ENCODE data around the gene ZNF534. TPM values are rescaled to one million over a fixed set of nuclear protein-coding genes. Genes with fewer than 3 reads are reported as not detected.
"Not testable (repeated sequence)": the region's sequence is repeated elsewhere in the genome, so short reads cannot be mapped to it uniquely, and the experiment has no call there.

Gene ZNF534
- total and polyA plus RNA-seq, 2 experiments from 2014 or later = 0.57 TPM; not detected in 1

GRCh38 chr19:52485561-52486240 lies 56.8 kb downstream of the ZNF534 start:
- not testable (repeated sequence) for H3K4me1 ChIP-seq (ENCODE audit: insufficient read depth); H3K9me3 ChIP-seq (ENCODE audit: low read depth); H3K36me3 ChIP-seq (replicated peaks; ENCODE audit: insufficient read depth, low read depth); H2AFZ ChIP-seq; DNase-seq (ENCODE audit: low spot score); H3K79me2 ChIP-seq; H3K27me3 ChIP-seq; H3K4me3 ChIP-seq; H3K9me2 ChIP-seq (replicated peaks; ENCODE audit: insufficient read depth); H4K20me1 ChIP-seq (ENCODE audit: insufficient read depth, poor library complexity, severe bottlenecking)
- WGBS (ENCODE audit: low lambda C conversion rate, missing lambda C conversion rate) = 11% methylated on average over 8 of the region's 8 CpGs
- peak overlapping the region; percentile 80 for H3K27ac ChIP-seq
- peak overlapping the region; percentile 53 for H3K4me2 ChIP-seq

GRCh38 chr19:52492201-52492993 lies 63.4 kb downstream of the ZNF534 start:
- Histone ChIP-seq H3K79me2 (no peaks in the 10 kb centered on the region), H3K9me2 (replicated peaks; ENCODE audit: insufficient read depth) (no peaks in the 10 kb centered on the region), H4K20me1 (ENCODE audit: insufficient read depth, poor library complexity, severe bottlenecking) (no peaks in the 10 kb centered on the region), H3K9me3 (ENCODE audit: low read depth) (no peaks in the 10 kb centered on the region), H3K4me2 (peak overlapping the region; percentile 91), H3K4me1 (ENCODE audit: insufficient read depth) (no peaks in the 10 kb centered on the region), H3K27ac (peak overlapping the region; percentile 60), H3K36me3 (replicated peaks; ENCODE audit: insufficient read depth, low read depth) (no peaks in the 10 kb centered on the region), H2AFZ (peak overlapping the region; percentile 99), H3K4me3 (peak overlapping the region; percentile 57), H3K27me3 (no peaks in the 10 kb centered on the region)
- WGBS (ENCODE audit: low lambda C conversion rate, missing lambda C conversion rate) = 16% methylated on average over 34 of the region's 37 CpGs
- peak; percentile 70 for DNase-seq (ENCODE audit: low spot score)
- TF ChIP-seq EZH2 (IDR thresholded peaks at IDR 0.05; ENCODE audit: borderline replicate concordance) (no peak), EZH2phosphoT487 (IDR thresholded peaks at IDR 0.05; ENCODE audit: low read depth, severe bottlenecking, unreplicated experiment) (no peak), CTCF (IDR thresholded peaks at IDR 0.05; ENCODE audit: poor library complexity) (no peak)

- Histone ChIP-seq H3K4me3 (peak overlapping the region; percentile 57), H2AFZ (peak overlapping the region; percentile 99), H4K20me1 (ENCODE audit: insufficient read depth, poor library complexity, severe bottlenecking) (no peaks in the 10 kb centered on the region), H3K9me2 (replicated peaks; ENCODE audit: insufficient read depth) (no peaks in the 10 kb centered on the region), H3K36me3 (replicated peaks; ENCODE audit: insufficient read depth, low read depth) (no peaks in the 10 kb centered on the region), H3K4me2 (peak overlapping the region; percentile 91), H3K27ac (peak overlapping the region; percentile 60), H3K79me2 (no peaks in the 10 kb centered on the region), H3K27me3 (no peaks in the 10 kb centered on the region), H3K9me3 (ENCODE audit: low read depth) (no peaks in the 10 kb centered on the region), H3K4me1 (ENCODE audit: insufficient read depth) (no peaks in the 10 kb centered on the region)
- peak; percentile 73 for DNase-seq (ENCODE audit: low spot score)
- TF ChIP-seq EZH2 (IDR thresholded peaks at IDR 0.05; ENCODE audit: borderline replicate concordance) = no peak
- TF ChIP-seq CTCF (IDR thresholded peaks at IDR 0.05; ENCODE audit: poor library complexity) = peak; percentile 53
- 2% methylated on average over 27 of the region's 28 CpGs for WGBS (ENCODE audit: low lambda C conversion rate, missing lambda C conversion rate)
Measured at GRCh38 chr19:52492994-52493470, 64.1 kb downstream of the ZNF534 start.

- no peaks in the 10 kb centered on the region for H3K27me3 ChIP-seq
- 94% methylated on average over 3 of the region's 3 CpGs for whole genome bisulfite sequencing (ENCODE audit: low lambda C conversion rate, missing lambda C conversion rate)
- no peak overlapping the region for H3K4me3 ChIP-seq
- no peaks in the 10 kb centered on the region for H3K36me3 ChIP-seq (replicated peaks; ENCODE audit: insufficient read depth, low read depth)
- no peak overlapping the region for H3K4me2 ChIP-seq
- no peaks in the 10 kb centered on the region for H3K9me2 ChIP-seq (replicated peaks; ENCODE audit: insufficient read depth)
- no peak overlapping the region for H2AFZ ChIP-seq
- no peaks in the 10 kb centered on the region for H3K4me1 ChIP-seq (ENCODE audit: insufficient read depth)
- TF ChIP-seq CTCF (IDR thresholded peaks at IDR 0.05; ENCODE audit: poor library complexity) = no peak
- TF ChIP-seq EZH2 (IDR thresholded peaks at IDR 0.05; ENCODE audit: borderline replicate concordance) = no peak
- H3K9me3 ChIP-seq (ENCODE audit: low read depth) = no peaks in the 10 kb centered on the region
- H4K20me1 ChIP-seq (ENCODE audit: insufficient read depth, poor library complexity, severe bottlenecking) = no peaks in the 10 kb centered on the region
- no peak for DNase-seq (ENCODE audit: low spot score)
- H3K79me2 ChIP-seq = no peaks in the 10 kb centered on the region
- no peak overlapping the region for H3K27ac ChIP-seq
Measured at GRCh38 chr19:52494518-52494917, 65.6 kb downstream of the ZNF534 start.
